PC-9 (cell line): Measurements from ENCODE around the gene UBE3C.
"Not testable (repeated sequence)": the region's sequence is repeated elsewhere in the genome, so short reads cannot be mapped to it uniquely, and the experiment has no call there.

ENCODE experiments used
- CTCF ChIP-seq: fragments of 200-600 bp; sonication (generic); conservative IDR thresholded peaks from 2 replicates; pipeline ENCODE4 v1.6.1; 2017; ENCODE audit warnings: mixed run types, antibody characterized with exemption, mild to moderate bottlenecking, moderate library complexity
- EZH2 ChIP-seq: fragments of 200-600 bp; sonication (generic); IDR thresholded peaks from 2 replicates; pipeline ENCODE4 v1.8.0; 2017; ENCODE audit warnings: antibody characterized with exemption, low read depth

GRCh38 chr7:157130849-157131248 is 7.9 kb upstream of the UBE3C start:
- TF ChIP-seq CTCF, EZH2: not testable (repeated sequence)
